Measurements from ENCODE around the gene SMPD3. TPM values are rescaled to one million over a fixed set of nuclear protein-coding genes. Genes with fewer than 3 reads are reported as not detected.

Gene SMPD3
- total and polyA plus RNA-seq, 4 donors = 1.7 to 13.9 (median 5.0) TPM

DNA sequence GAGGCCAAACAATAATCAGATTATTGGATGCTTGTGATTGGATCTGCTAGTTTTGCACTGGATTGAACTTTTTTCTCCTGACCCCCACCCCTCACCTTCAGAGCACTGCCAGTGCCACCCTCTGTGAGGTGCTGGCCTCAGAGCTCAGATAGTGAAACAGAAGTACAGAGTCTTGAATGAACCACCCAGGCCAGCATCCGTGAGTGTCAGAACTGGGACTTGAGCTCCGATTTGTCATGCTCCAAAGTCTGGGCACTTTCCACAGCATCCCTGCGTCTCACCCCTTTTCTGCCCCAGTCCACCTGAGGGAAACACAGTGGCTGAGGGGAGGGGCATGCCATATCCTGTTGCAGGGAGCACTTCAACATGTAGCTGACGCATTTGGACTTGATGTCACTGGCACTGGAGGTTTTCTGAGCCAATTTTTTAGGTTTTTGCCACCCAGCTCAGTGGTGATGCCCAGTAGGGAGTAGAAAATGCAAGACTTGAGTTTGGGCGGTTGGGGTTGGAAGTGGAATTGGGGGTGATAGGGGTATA lies 47.3 kb downstream of the SMPD3 start:
- ATAC-seq (ENCODE audit: insufficient read depth, low FRiP score) = no peak
- no peaks in the 10 kb centered on the region for H3K36me3 ChIP-seq (ENCODE audit: control insufficient read depth in 4 of 4, insufficient read depth in 4 of 4, low read length in 4 of 4)
- 53 to 76% methylated on average over 5 of the region's 5 CpGs for WGBS, 2 donors
- TF ChIP-seq, protein P1, sequence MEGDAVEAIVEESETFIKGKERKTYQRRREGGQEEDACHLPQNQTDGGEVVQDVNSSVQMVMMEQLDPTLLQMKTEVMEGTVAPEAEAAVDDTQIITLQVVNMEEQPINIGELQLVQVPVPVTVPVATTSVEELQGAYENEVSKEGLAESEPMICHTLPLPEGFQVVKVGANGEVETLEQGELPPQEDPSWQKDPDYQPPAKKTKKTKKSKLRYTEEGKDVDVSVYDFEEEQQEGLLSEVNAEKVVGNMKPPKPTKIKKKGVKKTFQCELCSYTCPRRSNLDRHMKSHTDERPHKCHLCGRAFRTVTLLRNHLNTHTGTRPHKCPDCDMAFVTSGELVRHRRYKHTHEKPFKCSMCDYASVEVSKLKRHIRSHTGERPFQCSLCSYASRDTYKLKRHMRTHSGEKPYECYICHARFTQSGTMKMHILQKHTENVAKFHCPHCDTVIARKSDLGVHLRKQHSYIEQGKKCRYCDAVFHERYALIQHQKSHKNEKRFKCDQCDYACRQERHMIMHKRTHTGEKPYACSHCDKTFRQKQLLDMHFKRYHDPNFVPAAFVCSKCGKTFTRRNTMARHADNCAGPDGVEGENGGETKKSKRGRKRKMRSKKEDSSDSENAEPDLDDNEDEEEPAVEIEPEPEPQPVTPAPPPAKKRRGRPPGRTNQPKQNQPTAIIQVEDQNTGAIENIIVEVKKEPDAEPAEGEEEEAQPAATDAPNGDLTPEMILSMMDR (IDR thresholded peaks at IDR 0.05; ENCODE audit: control extremely low read depth, extremely low read depth) = no peak
- H3K27ac ChIP-seq (ENCODE audit: low read depth in 1 of 2, low read length in 1 of 2) = no peak overlapping the region
- H3K4me1 ChIP-seq (ENCODE audit: control insufficient read depth in 5 of 5, insufficient read depth in 5 of 5, low read length in 5 of 5) = no peaks in the 10 kb centered on the region
- no peak overlapping the region for H3K9ac ChIP-seq (ENCODE audit: insufficient read depth in 1 of 2, low read length in 2 of 2)
- H3K27me3 ChIP-seq (ENCODE audit: control insufficient read depth in 3 of 3, insufficient read depth in 3 of 3, low read length in 2 of 3) = no peaks in the 10 kb centered on the region
- H3K4me3 ChIP-seq = no peak overlapping the region
- DNase-seq = no peak
- H3K9me3 ChIP-seq (ENCODE audit: control insufficient read depth in 4 of 4, insufficient read depth in 3 of 4, low read length in 3 of 4) = no peaks in the 10 kb centered on the region

DNA sequence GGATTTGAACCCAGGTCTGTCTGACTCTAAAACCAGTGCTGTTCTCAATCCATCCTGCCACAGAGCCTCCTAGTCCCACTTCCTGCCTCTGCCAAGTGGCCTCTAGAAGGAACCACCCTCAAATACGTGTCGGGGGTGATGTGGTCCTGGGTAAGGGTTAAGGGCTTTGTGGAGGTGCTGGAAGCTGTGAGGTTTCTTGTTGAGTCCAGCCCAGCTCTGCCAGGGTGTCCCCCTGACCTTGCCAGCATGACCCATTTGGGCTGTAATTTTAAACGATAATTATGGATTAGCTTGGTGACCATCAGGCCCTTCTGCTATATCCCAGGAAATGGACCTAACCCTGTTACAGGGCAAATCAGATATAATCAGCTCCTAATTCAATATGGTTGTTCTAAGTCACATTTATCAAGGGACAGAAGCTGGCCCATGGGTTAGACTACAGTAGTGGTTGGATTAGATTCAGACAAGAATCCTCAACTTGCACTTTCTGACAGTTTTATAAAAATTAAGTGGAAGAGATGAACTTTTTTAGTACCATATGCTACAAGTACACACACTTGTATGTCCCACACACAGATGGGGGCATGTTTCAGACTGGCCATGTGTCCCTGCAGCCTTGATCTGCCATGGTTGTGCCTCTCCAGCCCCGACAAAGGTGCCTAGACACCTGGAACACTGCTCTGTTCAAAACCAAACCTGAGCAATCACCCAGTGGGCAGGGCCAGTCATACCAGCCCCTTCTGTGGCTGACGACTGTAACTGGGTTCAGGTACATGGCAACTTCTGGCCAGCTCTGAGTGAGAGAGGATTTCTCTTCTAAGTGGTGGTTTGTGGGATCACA lies 48.0 kb downstream of the SMPD3 start:
- DNase-seq (no peak), ATAC-seq (ENCODE audit: insufficient read depth, low FRiP score) (no peak)
- Histone ChIP-seq H3K4me3 (no peak overlapping the region), H3K9me3 (ENCODE audit: control insufficient read depth in 4 of 4, insufficient read depth in 3 of 4, low read length in 3 of 4) (no peaks in the 10 kb centered on the region), H3K4me1 (ENCODE audit: control insufficient read depth in 5 of 5, insufficient read depth in 5 of 5, low read length in 5 of 5) (no peaks in the 10 kb centered on the region), H3K27ac (ENCODE audit: low read depth in 1 of 2, low read length in 1 of 2) (no peak overlapping the region), H3K27me3 (ENCODE audit: control insufficient read depth in 3 of 3, insufficient read depth in 3 of 3, low read length in 2 of 3) (no peaks in the 10 kb centered on the region), H3K9ac (ENCODE audit: insufficient read depth in 1 of 2, low read length in 2 of 2) (no peak overlapping the region), H3K36me3 (ENCODE audit: control insufficient read depth in 4 of 4, insufficient read depth in 4 of 4, low read length in 4 of 4) (no peaks in the 10 kb centered on the region)
- TF ChIP-seq, protein P1 (IDR thresholded peaks at IDR 0.05; ENCODE audit: control extremely low read depth, extremely low read depth) = no peak
- WGBS, 2 donors = 82 to 84% methylated on average over 5 of the region's 5 CpGs

DNA sequence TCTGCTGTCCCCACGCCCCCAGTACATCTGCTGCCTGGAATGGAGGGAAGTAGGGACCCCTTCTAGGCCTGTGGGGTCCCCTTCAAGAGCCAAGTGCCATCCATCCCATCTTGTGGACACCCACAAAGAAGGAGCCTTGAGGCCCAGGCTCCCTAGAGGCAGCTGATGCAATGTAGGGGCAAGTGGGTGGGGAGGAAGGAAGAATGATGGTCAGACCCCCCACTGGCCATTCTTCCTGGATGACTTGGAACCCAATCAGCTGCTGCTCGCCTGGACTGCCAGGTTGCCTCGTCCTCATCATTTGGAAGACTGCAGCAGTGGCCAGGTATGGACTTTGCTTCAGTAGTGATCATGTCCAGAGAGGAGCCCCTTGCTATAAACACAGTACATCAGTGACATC lies 48.9 kb downstream of the SMPD3 start:
- H3K4me3 ChIP-seq = no peak overlapping the region
- H3K27me3 ChIP-seq (ENCODE audit: control insufficient read depth in 3 of 3, insufficient read depth in 3 of 3, low read length in 2 of 3) = no peaks in the 10 kb centered on the region
- 92 to 94% methylated on average over 3 of the region's 3 CpGs for WGBS, 2 donors
- H3K9me3 ChIP-seq (ENCODE audit: control insufficient read depth in 4 of 4, insufficient read depth in 3 of 4, low read length in 3 of 4) = no peaks in the 10 kb centered on the region
- H3K9ac ChIP-seq (ENCODE audit: insufficient read depth in 1 of 2, low read length in 2 of 2) = no peak overlapping the region
- TF ChIP-seq, protein P1 (IDR thresholded peaks at IDR 0.05; ENCODE audit: control extremely low read depth, extremely low read depth) = no peak
- DNase-seq (no peak), ATAC-seq (ENCODE audit: insufficient read depth, low FRiP score) (no peak)
- no peaks in the 10 kb centered on the region for H3K4me1 ChIP-seq (ENCODE audit: control insufficient read depth in 5 of 5, insufficient read depth in 5 of 5, low read length in 5 of 5)
- no peaks in the 10 kb centered on the region for H3K36me3 ChIP-seq (ENCODE audit: control insufficient read depth in 4 of 4, insufficient read depth in 4 of 4, low read length in 4 of 4)
- H3K27ac ChIP-seq (ENCODE audit: low read depth in 1 of 2, low read length in 1 of 2) = no peak overlapping the region

All from lung (tissue), 12 donors.